OCI-LY1 (cell line): Measurements from ENCODE around the gene CFAP47.

Experiments used
- EZH2 ChIP-seq: fragments of 200-600 bp; sonication (generic), shearing (Covaris generic); IDR thresholded peaks from 2 replicates; pipeline ENCODE4 v1.8.0; 2017; ENCODE audit warnings: borderline replicate concordance, mixed run types, mild to moderate bottlenecking, antibody characterized with exemption, low read length, moderate library complexity, mixed read lengths
- TF ChIP-seq, protein P1 (sequence below): fragments of 200-600 bp; sonication (generic), shearing (Covaris generic); IDR thresholded peaks from 2 replicates; pipeline ENCODE4 v1.5.1; 2017; ENCODE audit warnings: mild to moderate bottlenecking, antibody characterized with exemption, low read length, moderate library complexity, mixed read lengths

- TF ChIP-seq, protein P1, sequence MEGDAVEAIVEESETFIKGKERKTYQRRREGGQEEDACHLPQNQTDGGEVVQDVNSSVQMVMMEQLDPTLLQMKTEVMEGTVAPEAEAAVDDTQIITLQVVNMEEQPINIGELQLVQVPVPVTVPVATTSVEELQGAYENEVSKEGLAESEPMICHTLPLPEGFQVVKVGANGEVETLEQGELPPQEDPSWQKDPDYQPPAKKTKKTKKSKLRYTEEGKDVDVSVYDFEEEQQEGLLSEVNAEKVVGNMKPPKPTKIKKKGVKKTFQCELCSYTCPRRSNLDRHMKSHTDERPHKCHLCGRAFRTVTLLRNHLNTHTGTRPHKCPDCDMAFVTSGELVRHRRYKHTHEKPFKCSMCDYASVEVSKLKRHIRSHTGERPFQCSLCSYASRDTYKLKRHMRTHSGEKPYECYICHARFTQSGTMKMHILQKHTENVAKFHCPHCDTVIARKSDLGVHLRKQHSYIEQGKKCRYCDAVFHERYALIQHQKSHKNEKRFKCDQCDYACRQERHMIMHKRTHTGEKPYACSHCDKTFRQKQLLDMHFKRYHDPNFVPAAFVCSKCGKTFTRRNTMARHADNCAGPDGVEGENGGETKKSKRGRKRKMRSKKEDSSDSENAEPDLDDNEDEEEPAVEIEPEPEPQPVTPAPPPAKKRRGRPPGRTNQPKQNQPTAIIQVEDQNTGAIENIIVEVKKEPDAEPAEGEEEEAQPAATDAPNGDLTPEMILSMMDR: no peak
- TF ChIP-seq EZH2: no peak
Observed at GRCh38 chrX:36071061-36071460, 151.5 kb downstream of the CFAP47 start.
